GM19397 (cell line): ENCODE measurements around the gene FGD5.
A peak's percentile ranks its signal among the peaks of the same experiment; 100 is the strongest.
"Not testable (repeated sequence)": the region's sequence is repeated elsewhere in the genome, so short reads cannot be mapped to it uniquely, and the experiment has no call there.

Source experiments
- ATAC-seq: cut with Tn5 transposase; IDR thresholded peaks from one replicate; pipeline ENCODE4 v1.9.1; 2021; ENCODE audit warnings: mild to moderate bottlenecking, moderate library complexity; ENCODE audit not compliant: unreplicated experiment

The FGD5 gene

GRCh38 chr3:14900881-14901873, 82.4 kb downstream of the FGD5 start:
- ATAC-seq: no peak

- ATAC-seq: no peak
Observed at GRCh38 chr3:14902719-14903118, 84.0 kb downstream of the FGD5 start.

GRCh38 chr3:14903501-14903900, 84.7 kb downstream of the FGD5 start:
- not testable (repeated sequence) for ATAC-seq

- no peak for ATAC-seq
Observed at GRCh38 chr3:14905055-14905657, 86.4 kb downstream of the FGD5 start.

- no peak for ATAC-seq
Observed at GRCh38 chr3:14906355-14906971, 87.7 kb downstream of the FGD5 start.

GRCh38 chr3:14907043-14907966, 88.5 kb downstream of the FGD5 start:
- ATAC-seq: no peak

- no peak for ATAC-seq
Observed at GRCh38 chr3:14909250-14909649, 90.5 kb downstream of the FGD5 start.

- ATAC-seq: no peak
Observed at GRCh38 chr3:14911651-14912050, 92.9 kb downstream of the FGD5 start.

- no peak for ATAC-seq
Observed at GRCh38 chr3:14913071-14913925, 94.5 kb downstream of the FGD5 start.

- ATAC-seq: no peak
Observed at GRCh38 chr3:14913926-14914778, 95.4 kb downstream of the FGD5 start.

- no peak for ATAC-seq
Observed at GRCh38 chr3:14914779-14915117, 96.0 kb downstream of the FGD5 start.

GRCh38 chr3:14915636-14916222, 97.0 kb downstream of the FGD5 start:
- ATAC-seq: no peak

GRCh38 chr3:14918356-14918860, 99.6 kb downstream of the FGD5 start:
- ATAC-seq: no peak

- no peak for ATAC-seq
Observed at GRCh38 chr3:14920536-14920935, 101.8 kb downstream of the FGD5 start.

- peak; percentile 77 for ATAC-seq
Observed at GRCh38 chr3:14921034-14921616, 102.4 kb downstream of the FGD5 start.

- ATAC-seq: no peak
Observed at GRCh38 chr3:14921811-14922705, 103.3 kb downstream of the FGD5 start.

GRCh38 chr3:14922863-14923262, 104.1 kb downstream of the FGD5 start:
- ATAC-seq: no peak
